Fibroblast of lung (primary cell): ENCODE results near the gene HGS.

Experiments
- EZH2 ChIP-seq: IDR thresholded peaks from 2 replicates; pipeline ENCODE4 v1.5.1; 2012; ENCODE audit warnings: low read length, control low read depth, mild to moderate bottlenecking; ENCODE audit errors: missing control alignments
- TF ChIP-seq, protein P1 (sequence below), 2 donors: IDR thresholded peaks in 1 of 2; conservative IDR thresholded peaks in 1 of 2; 1 replicate in 1 of 2; 2 replicates in 1 of 2; pipeline ENCODE4 v1.5.1; 2011 to 2012; ENCODE audit warnings: low read length in 2 of 2, control low read depth in 1 of 2, inconsistent platforms in 1 of 2, low read depth in 1 of 2, mild to moderate bottlenecking in 1 of 2

DNA sequence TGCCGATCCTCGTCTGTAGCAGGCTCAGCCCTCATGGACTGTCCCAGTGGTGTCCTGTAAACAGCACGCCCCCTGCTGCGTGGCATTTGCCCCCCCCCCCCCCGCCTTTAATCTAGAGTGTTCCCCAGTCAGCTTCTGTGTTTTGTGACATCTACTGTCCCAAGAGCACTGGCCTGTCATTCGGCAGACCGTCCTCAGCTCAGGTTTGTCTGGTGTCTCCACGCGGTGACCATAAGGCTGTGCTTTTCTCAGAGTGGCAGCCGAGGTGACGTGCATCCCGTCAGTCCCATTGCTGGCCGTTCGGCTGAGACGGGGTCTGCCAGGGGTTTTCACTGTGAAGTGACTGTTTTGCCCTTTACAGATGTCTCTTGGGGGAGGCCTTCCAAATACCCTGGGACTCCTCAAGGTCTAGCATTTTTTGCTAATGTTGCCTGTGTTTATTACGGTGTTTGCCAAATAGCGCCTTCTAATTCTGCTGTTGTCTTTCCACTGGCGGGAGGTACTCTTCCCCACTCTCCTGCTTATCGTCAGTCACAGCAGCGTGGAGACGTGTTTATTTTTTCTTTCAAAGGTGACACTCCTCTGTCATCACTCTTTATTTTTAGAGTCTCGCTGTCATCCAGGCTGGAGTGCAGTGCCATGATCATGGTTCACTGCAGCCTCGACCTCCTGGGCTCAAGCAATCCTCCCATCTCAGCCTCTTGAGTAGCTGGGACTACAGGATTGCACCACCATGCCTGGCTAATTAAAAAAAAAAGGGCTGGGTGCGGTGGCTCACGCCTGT, 13.6 kb downstream of the HGS start:
- TF ChIP-seq, protein P1, sequence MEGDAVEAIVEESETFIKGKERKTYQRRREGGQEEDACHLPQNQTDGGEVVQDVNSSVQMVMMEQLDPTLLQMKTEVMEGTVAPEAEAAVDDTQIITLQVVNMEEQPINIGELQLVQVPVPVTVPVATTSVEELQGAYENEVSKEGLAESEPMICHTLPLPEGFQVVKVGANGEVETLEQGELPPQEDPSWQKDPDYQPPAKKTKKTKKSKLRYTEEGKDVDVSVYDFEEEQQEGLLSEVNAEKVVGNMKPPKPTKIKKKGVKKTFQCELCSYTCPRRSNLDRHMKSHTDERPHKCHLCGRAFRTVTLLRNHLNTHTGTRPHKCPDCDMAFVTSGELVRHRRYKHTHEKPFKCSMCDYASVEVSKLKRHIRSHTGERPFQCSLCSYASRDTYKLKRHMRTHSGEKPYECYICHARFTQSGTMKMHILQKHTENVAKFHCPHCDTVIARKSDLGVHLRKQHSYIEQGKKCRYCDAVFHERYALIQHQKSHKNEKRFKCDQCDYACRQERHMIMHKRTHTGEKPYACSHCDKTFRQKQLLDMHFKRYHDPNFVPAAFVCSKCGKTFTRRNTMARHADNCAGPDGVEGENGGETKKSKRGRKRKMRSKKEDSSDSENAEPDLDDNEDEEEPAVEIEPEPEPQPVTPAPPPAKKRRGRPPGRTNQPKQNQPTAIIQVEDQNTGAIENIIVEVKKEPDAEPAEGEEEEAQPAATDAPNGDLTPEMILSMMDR (conservative IDR thresholded peaks at IDR 0.05 in 1 of 2, IDR thresholded peaks at IDR 0.05 in 1 of 2; ENCODE audit: low read depth in 1 of 2, low read length in 2 of 2) = no peak
- TF ChIP-seq EZH2 = no peak
